MCF 10A (cell line): ENCODE measurements around the gene THEMIS. TPM values are rescaled to one million over a fixed set of nuclear protein-coding genes. Genes with fewer than 3 reads are reported as not detected.

Source experiments
- BruUV-seq: library from RNA; stranded (reverse); fragments of 400-500 nt; replicated peaks from 2 replicates; lab custom pipeline; 2021; lab: Mats Ljungman, UMichigan
- CTCF ChIA-PET: fragments of 300-600 bp; sonication (Branson Sonifier 250); formaldehyde crosslinking; extraction: SDS; loops from one replicate; lab custom pipeline; 2021; ENCODE audit warnings: antibody characterized with exemption, inconsistent platforms; lab: Yijun Ruan, JAX
- POLR2A ChIA-PET: fragments of 300-600, 350-650 bp; sonication (Branson Sonifier 250); formaldehyde crosslinking; extraction: SDS; loops from one replicate; lab custom pipeline; 2020; ENCODE audit warnings: antibody characterized with exemption, inconsistent platforms; lab: Yijun Ruan, JAX
- DNase-seq: peaks from one replicate; pipeline ENCODE4 v3.0.0-alpha.2; 2018; ENCODE audit not compliant: unreplicated experiment
- H3K27ac Mint-ChIP-seq: one replicate; pipeline ENCODE4 v1.8.0; 2022; ENCODE audit warnings: mild to moderate bottlenecking, low read depth, mixed read lengths; ENCODE audit not compliant: unreplicated experiment
- H3K27me3 Mint-ChIP-seq: one replicate; pipeline ENCODE4 v1.8.0; 2022; ENCODE audit warnings: mixed read lengths; ENCODE audit not compliant: insufficient read depth, unreplicated experiment
- H3K36me3 Mint-ChIP-seq: one replicate; pipeline ENCODE4 v1.8.0; 2022; ENCODE audit warnings: mild to moderate bottlenecking, moderate library complexity, mixed read lengths; ENCODE audit not compliant: insufficient read depth, unreplicated experiment
- H3K4me1 Mint-ChIP-seq: one replicate; pipeline ENCODE4 v1.8.0; 2022; ENCODE audit warnings: mixed read lengths; ENCODE audit not compliant: insufficient read depth, unreplicated experiment
- H3K4me3 Mint-ChIP-seq: one replicate; pipeline ENCODE4 v1.8.0; 2022; ENCODE audit warnings: mild to moderate bottlenecking, moderate library complexity, mixed read lengths; ENCODE audit not compliant: unreplicated experiment
- H3K9me3 Mint-ChIP-seq: one replicate; pipeline ENCODE4 v1.8.0; 2022; ENCODE audit warnings: mixed read lengths; ENCODE audit not compliant: unreplicated experiment
- CTCF ChIP-seq: fragments of 200-600 bp; IDR thresholded peaks from one replicate; pipeline ENCODE4 v1.8.0; 2022; ENCODE audit warnings: antibody characterized with exemption, mild to moderate bottlenecking; ENCODE audit not compliant: unreplicated experiment
- intact Hi-C: fragments of 100-400 bp; cut with micrococcal nuclease; formaldehyde crosslinking; loops from 2 replicates; pipeline ENCODE4 v1.14.1; 2022
- total RNA-seq: library from RNA; stranded (reverse); gene quantifications from 2 replicates; pipeline ENCODE4 v1.2.3, GENCODE V29; 2022

THEMIS gene
- total RNA-seq, 1 experiment from 2014 or later: not detected

GRCh38 chr6:127793396-127793795 is 107.5 kb downstream of the THEMIS start:
- no peak for TF ChIP-seq CTCF

GRCh38 chr6:127792616-127793015 is 108.2 kb downstream of the THEMIS start:
- DNase-seq: no peak
- ChIA-PET CTCF (interaction anchor here (0.9 kb wide), 1 partner anchor 63 kb away, joined by 3 read pairs; no protein-coding TSS in a partner anchor), POLR2A (no interaction called here)
- no TSS peak for BruUV-seq
- no peaks in the 10 kb centered on the region for H3K36me3 Mint-ChIP-seq
- no peak for TF ChIP-seq CTCF
- H3K27ac Mint-ChIP-seq: no peak overlapping the region
- no peaks in the 10 kb centered on the region for H3K9me3 Mint-ChIP-seq
- no peak overlapping the region for H3K4me3 Mint-ChIP-seq
- peaks cover 89% of the 10 kb centered on the region for H3K27me3 Mint-ChIP-seq
- no peaks in the 10 kb centered on the region for H3K4me1 Mint-ChIP-seq
- intact Hi-C loops: no loop called here

More at GRCh38 chr6:127793396-127793795, 107.5 kb downstream of the THEMIS start:
- H3K4me3 Mint-ChIP-seq: no peak overlapping the region
- CTCF ChIA-PET: interaction anchor here (0.9 kb wide), 1 partner anchor 62 kb away, joined by 3 read pairs; no protein-coding TSS in a partner anchor
- no peaks in the 10 kb centered on the region for H3K36me3 Mint-ChIP-seq
- H3K4me1 Mint-ChIP-seq: no peaks in the 10 kb centered on the region
- peaks cover 84% of the 10 kb centered on the region for H3K27me3 Mint-ChIP-seq
- intact Hi-C loops: no loop called here
- H3K9me3 Mint-ChIP-seq: no peaks in the 10 kb centered on the region
- no peak overlapping the region for H3K27ac Mint-ChIP-seq
- POLR2A ChIA-PET: no interaction called here
- no peak for DNase-seq
- BruUV-seq: no TSS peak

- H3K27ac Mint-ChIP-seq: no peak overlapping the region
- H3K27me3 Mint-ChIP-seq: peaks cover 89% of the 10 kb centered on the region
- H3K4me1 Mint-ChIP-seq: no peaks in the 10 kb centered on the region
- H3K9me3 Mint-ChIP-seq: no peaks in the 10 kb centered on the region
- no TSS peak for BruUV-seq
- intact Hi-C loops: no loop called here
- ChIA-PET CTCF (no interaction called here), POLR2A (interaction anchor here (0.7 kb wide), 1 partner anchor 128 kb away, joined by 3 read pairs; no protein-coding TSS in a partner anchor)
- no peak for TF ChIP-seq CTCF
- no peak for DNase-seq
- H3K4me3 Mint-ChIP-seq: no peak overlapping the region
- no peaks in the 10 kb centered on the region for H3K36me3 Mint-ChIP-seq
Measured at GRCh38 chr6:127791779-127792528, 108.9 kb downstream of the THEMIS start.

GRCh38 chr6:127790571-127790970 is 110.3 kb downstream of the THEMIS start:
- ChIA-PET POLR2A (no interaction called here), CTCF (interaction anchor here (1.3 kb wide), 1 partner anchor 16 kb away, joined by 3 read pairs; no protein-coding TSS in a partner anchor)
- Mint-ChIP-seq H3K9me3 (no peaks in the 10 kb centered on the region), H3K36me3 (no peaks in the 10 kb centered on the region), H3K4me3 (no peak overlapping the region), H3K27ac (no peak overlapping the region), H3K4me1 (no peaks in the 10 kb centered on the region), H3K27me3 (peaks cover 79% of the 10 kb centered on the region)
- intact Hi-C loops: no loop called here
- DNase-seq: no peak
- no TSS peak for BruUV-seq
- TF ChIP-seq CTCF: no peak
